NCI-H748 (cell line): ENCODE results near the gene BLOC1S4.
A peak's percentile ranks its signal among the peaks of the same experiment; 100 is the strongest.
"Not testable (repeated sequence)": the region's sequence is repeated elsewhere in the genome, so short reads cannot be mapped to it uniquely, and the experiment has no call there.

Experiments used
- DNase-seq: peaks from one replicate; lab custom pipeline; 2025; ENCODE audit not compliant: unreplicated experiment; lab: John Stamatoyannopoulos, UW

The BLOC1S4 gene

GRCh38 chr4:6716958-6717655 lies 1.1 kb downstream of the BLOC1S4 start:
- no peak for DNase-seq

GRCh38 chr4:6718932-6719610 lies 3.1 kb downstream of the BLOC1S4 start:
- DNase-seq = no peak

- DNase-seq = no peak
These were observed 3.7 kb downstream of the BLOC1S4 start for GRCh38 chr4:6719611-6720179.

- DNase-seq = peak; percentile 66
These were observed 4.3 kb downstream of the BLOC1S4 start for GRCh38 chr4:6720202-6720699.

GRCh38 chr4:6721121-6721520 lies 5.1 kb downstream of the BLOC1S4 start:
- no peak for DNase-seq

GRCh38 chr4:6722891-6723290 lies 6.9 kb downstream of the BLOC1S4 start:
- DNase-seq = no peak

- no peak for DNase-seq
These were observed 7.9 kb downstream of the BLOC1S4 start for GRCh38 chr4:6723851-6724250.

GRCh38 chr4:6724421-6725111 lies 8.6 kb downstream of the BLOC1S4 start:
- DNase-seq = no peak

GRCh38 chr4:6725427-6725961 lies 9.5 kb downstream of the BLOC1S4 start:
- DNase-seq = not testable (repeated sequence)

- no peak for DNase-seq
These were observed 11.3 kb downstream of the BLOC1S4 start for GRCh38 chr4:6727081-6727942.

GRCh38 chr4:6727943-6728250 lies 11.9 kb downstream of the BLOC1S4 start:
- DNase-seq = no peak

- no peak for DNase-seq
These were observed 12.5 kb downstream of the BLOC1S4 start for GRCh38 chr4:6728320-6729029.

GRCh38 chr4:6730603-6731317 lies 14.8 kb downstream of the BLOC1S4 start:
- no peak for DNase-seq

GRCh38 chr4:6731318-6731675 lies 15.3 kb downstream of the BLOC1S4 start:
- DNase-seq = no peak

GRCh38 chr4:6731780-6732179 lies 15.8 kb downstream of the BLOC1S4 start:
- no peak for DNase-seq

GRCh38 chr4:6732441-6733357 lies 16.7 kb downstream of the BLOC1S4 start:
- DNase-seq = no peak

- no peak for DNase-seq
These were observed 17.6 kb downstream of the BLOC1S4 start for GRCh38 chr4:6733358-6734164.
